Activated CD4-positive, alpha-beta T cell treated with anti-CD3 and anti-CD28 coated beads, Interleukin-2, Interleukin-6, amounts not matched to agents 100 ng/mL and 50 ng/mL, durations not matched to agents 16 hours and 8 hours (primary cell): Measurements from ENCODE around the gene CHURC1.
A peak's percentile ranks its signal among the peaks of the same experiment; 100 is the strongest.
"Not testable (repeated sequence)": the region's sequence is repeated elsewhere in the genome, so short reads cannot be mapped to it uniquely, and the experiment has no call there.

Experiments used
- DNase-seq: peaks from one replicate; pipeline ENCODE4 v3.0.0-alpha.2; 2020

CHURC1 gene

DNA sequence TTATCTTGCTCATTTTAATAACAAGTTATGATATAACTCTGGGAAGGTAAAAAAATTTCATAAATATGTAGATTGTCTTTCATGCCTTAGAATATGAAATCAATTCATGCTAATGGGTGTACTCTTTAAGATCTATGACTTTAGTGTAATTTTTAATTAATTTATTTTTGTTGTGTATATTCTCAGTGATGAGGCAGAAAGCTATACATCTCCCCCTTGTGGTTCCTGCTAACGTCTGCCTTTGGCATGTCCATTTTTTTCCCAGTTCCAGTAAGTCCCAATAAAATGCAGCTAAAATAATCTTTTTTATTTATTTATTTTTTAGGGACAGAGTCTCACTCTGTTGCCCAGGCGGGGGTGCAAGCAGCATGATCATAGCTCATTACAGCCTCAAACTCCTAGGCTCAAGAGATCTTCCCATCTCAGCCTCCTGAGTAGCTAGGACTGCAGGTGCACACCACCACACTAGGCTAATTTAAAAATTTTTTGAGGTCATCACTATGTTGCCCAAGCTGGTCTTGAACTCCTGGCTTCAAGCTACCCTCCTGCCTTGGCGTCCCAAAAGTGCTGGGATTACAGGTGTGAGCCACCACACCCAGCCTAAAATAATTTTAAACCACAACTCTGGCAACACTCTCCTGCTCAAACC is 3.3 kb upstream of the CHURC1 start:
- peak; percentile 11 for DNase-seq

DNA sequence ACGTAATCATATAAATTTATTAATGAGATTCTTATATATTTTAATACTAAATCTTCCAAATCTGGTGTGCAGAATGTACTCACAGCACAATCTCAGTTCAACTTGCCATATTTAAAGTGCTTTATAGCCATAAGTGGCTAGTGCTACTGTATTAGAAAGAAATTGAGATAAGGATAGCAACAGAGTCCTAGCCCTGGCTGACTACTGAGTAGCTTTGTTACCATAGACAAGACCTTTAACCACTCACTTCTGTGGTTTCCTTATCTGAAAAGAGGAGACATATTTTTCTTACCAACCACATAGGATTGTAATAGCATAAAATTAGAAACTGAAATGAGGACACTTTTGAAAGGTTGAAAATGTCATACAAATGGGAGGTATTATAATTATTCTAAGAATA is 2.0 kb upstream of the CHURC1 start:
- DNase-seq: no peak

- DNase-seq: not testable (repeated sequence)
These were observed 778 bp upstream of the CHURC1 start for GRCh38 chr14:64913477-64913876.

GRCh38 chr14:64915029-64915424 is 772 bp downstream of the CHURC1 start:
- DNase-seq: no peak

DNA sequence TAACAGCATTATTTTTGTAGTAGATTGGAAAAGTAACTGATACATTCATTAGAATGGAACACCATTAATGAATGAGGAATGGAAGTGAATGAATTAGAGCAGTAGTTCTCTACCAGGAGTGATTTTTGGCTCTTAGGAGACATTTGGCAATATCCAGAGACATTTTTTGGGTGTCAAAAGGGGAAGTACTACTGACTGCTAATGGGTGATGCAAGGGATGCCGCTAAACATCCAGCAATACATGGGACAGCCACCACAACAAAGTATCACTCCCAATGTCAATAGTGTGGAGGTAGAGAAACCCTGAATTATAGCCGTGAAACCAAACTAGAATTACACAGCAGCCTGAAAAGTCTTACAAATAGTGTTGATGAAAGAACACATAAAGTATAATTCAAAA is 1.5 kb downstream of the CHURC1 start:
- no peak for DNase-seq

GRCh38 chr14:64918216-64918615 is 4.0 kb downstream of the CHURC1 start:
- no peak for DNase-seq

DNA sequence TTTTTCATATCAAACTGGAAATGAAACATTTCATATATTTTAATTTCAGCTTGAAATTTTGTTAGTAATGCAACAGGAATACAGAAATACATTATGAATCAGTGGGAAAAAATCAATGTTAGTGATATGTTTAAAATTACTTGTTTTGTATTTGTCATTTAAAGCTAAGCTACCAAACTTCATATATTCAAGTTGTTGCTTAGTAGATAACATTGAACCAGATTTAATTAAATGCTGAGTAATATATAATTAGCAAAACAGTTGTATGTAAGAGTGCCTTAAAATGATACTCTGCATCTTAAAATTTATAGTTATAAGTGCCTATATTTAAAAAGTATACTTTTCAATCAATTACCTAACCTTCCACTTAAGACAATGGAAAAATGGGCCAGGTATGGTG is 5.0 kb downstream of the CHURC1 start:
- DNase-seq: no peak

DNA sequence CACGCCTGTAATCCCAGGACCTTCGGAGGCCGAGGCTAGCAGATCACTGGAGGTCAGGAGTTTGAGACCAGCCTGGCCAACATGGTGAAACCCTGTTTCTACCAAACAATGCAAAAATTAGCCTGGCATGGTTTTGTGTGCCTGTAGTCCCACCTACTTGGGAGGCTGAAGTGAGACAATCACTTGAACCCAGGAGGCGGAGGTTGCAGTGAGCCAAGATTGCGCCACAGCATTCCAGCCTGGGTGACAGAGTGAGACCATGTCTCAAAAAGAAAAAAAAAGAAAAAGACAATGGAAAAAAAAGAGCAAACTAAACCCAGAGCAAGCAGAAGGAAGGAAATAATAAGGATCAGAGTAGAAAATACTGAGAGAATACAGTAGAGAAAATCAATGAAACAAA is 5.4 kb downstream of the CHURC1 start:
- DNase-seq: no peak

DNA sequence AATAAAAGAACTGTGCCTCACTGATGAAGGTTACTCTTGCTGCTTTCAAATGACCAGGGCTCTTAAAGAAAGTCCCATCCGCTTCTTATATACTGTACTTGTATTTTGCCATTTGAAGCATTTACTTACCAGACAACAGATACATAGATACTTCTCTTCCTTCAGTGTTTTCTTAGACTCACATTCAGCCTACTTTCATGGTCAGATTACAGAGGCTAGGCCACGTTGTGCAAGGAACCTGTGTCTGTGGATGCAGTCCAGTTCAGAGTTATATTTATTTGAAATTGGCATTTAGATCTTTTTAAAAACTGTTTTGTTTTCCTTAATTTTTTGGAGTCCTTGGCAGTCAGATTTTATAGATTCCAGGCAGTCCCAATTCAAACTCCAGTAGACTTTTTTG is 6.2 kb downstream of the CHURC1 start:
- no peak for DNase-seq

- no peak for DNase-seq
These were observed 8.8 kb downstream of the CHURC1 start for GRCh38 chr14:64923015-64923414.

GRCh38 chr14:64926398-64926995 is 12.2 kb downstream of the CHURC1 start:
- no peak for DNase-seq

- DNase-seq: no peak
These were observed 12.8 kb downstream of the CHURC1 start for GRCh38 chr14:64927031-64927430.

- peak; percentile 9 for DNase-seq
These were observed 14.2 kb downstream of the CHURC1 start for GRCh38 chr14:64928239-64929013.

GRCh38 chr14:64929014-64929359 is 14.7 kb downstream of the CHURC1 start:
- DNase-seq: no peak

- DNase-seq: no peak
These were observed 16.0 kb downstream of the CHURC1 start for GRCh38 chr14:64930085-64930843.

- no peak for DNase-seq
These were observed 16.9 kb downstream of the CHURC1 start for GRCh38 chr14:64931123-64931522.

GRCh38 chr14:64932231-64932630 is 18.0 kb downstream of the CHURC1 start:
- DNase-seq: no peak

- no peak for DNase-seq
These were observed 20.2 kb downstream of the CHURC1 start for GRCh38 chr14:64934338-64934929.

GRCh38 chr14:64935508-64935907 is 21.3 kb downstream of the CHURC1 start:
- DNase-seq: no peak

DNA sequence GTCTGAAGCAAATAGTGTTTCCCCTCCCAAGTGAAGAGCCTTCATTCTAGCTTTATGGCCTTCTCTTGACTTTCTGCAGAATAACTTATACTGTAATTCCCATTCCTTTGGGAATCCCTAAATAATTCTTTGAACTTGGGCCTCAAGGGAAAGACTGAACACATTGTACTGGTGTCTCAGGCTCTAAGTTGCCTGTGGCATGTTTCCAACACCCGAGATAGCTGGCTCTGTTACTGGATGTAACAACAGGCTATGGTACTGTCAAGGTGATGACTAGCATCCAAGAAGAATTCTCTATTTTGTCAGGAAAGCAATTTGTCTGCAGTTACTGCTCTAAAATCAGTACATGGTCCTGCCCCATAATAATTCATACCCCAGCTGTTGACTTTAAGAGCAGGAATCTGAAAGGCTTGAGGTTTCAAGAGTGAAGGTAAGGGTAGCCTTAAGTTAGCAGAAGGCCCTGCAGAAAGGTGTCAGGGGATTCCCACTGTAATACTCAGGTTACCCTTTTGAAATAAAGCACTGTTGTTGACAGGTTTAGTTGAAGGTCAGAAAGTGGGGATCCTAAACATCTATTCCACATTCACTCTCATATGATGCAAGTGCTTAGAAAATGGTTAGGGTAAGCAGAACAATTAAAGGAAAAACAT is 23.0 kb downstream of the CHURC1 start:
- no peak for DNase-seq

GRCh38 chr14:64937821-64938193 is 23.6 kb downstream of the CHURC1 start:
- DNase-seq: no peak

GRCh38 chr14:64938972-64939816 is 24.9 kb downstream of the CHURC1 start:
- DNase-seq: no peak
